HEK293T (cell line): ENCODE measurements around the gene AIM2.

Experiments used
- CTCF ChIA-PET: fragments of 350-600 bp; formaldehyde crosslinking; extraction: SDS; loops from one replicate; lab custom pipeline; 2021; ENCODE audit warnings: antibody characterized with exemption, inconsistent platforms; lab: Yijun Ruan, JAX
- POLR2A ChIA-PET: fragments of 350-600 bp; formaldehyde crosslinking; extraction: SDS; loops from one replicate; lab custom pipeline; 2020; ENCODE audit warnings: antibody characterized with exemption, inconsistent platforms; lab: Yijun Ruan, JAX
- DNase-seq: peaks from one replicate; pipeline ENCODE4 v3.0.0; 2012; ENCODE audit warnings: mixed read lengths; ENCODE audit errors: extremely low spot score
- ARNT ChIP-seq: fragments of 450-650 bp; IDR thresholded peaks from 2 replicates; pipeline ENCODE4 v1.6.1; 2017; ENCODE audit warnings: mild to moderate bottlenecking
- BHLHE40 ChIP-seq: fragments of 450-650 bp; IDR thresholded peaks from 2 replicates; pipeline ENCODE4 v1.6.1; 2016; ENCODE audit warnings: mild to moderate bottlenecking, moderate library complexity, borderline replicate concordance
- CTBP1 ChIP-seq: fragments of 450-650 bp; IDR thresholded peaks from 2 replicates; pipeline ENCODE4 v1.6.1; 2016; ENCODE audit warnings: borderline replicate concordance
- ELF4 ChIP-seq: fragments of 450-650 bp; IDR thresholded peaks from 2 replicates; pipeline ENCODE4 v1.6.1; 2017; ENCODE audit warnings: antibody characterized with exemption
- FOXA1 ChIP-seq: fragments of 450-650 bp; IDR thresholded peaks from 2 replicates; pipeline ENCODE4 v1.6.1; 2016; ENCODE audit warnings: mild to moderate bottlenecking
- FOXK2 ChIP-seq: fragments of 450-650 bp; IDR thresholded peaks from 2 replicates; pipeline ENCODE4 v1.6.1; 2016; ENCODE audit warnings: mild to moderate bottlenecking
- FOXM1 ChIP-seq: fragments of 450-650 bp; IDR thresholded peaks from 2 replicates; pipeline ENCODE4 v1.6.1; 2017; ENCODE audit warnings: mild to moderate bottlenecking, borderline replicate concordance
- HDGF ChIP-seq: fragments of 450-650 bp; IDR thresholded peaks from 2 replicates; pipeline ENCODE4 v1.6.1; 2017; ENCODE audit warnings: antibody characterized with exemption, borderline replicate concordance
- L3MBTL2 ChIP-seq: fragments of 450-650 bp; conservative IDR thresholded peaks from 2 replicates; pipeline ENCODE4 v1.6.1; 2016; ENCODE audit warnings: mild to moderate bottlenecking
- LEF1 ChIP-seq: fragments of 450-650 bp; IDR thresholded peaks from 2 replicates; pipeline ENCODE4 v1.6.1; 2017; ENCODE audit warnings: mild to moderate bottlenecking, borderline replicate concordance
- NFRKB ChIP-seq: fragments of 450-650 bp; IDR thresholded peaks from 2 replicates; pipeline ENCODE4 v1.6.1; 2016; ENCODE audit warnings: mild to moderate bottlenecking, moderate library complexity
- PKNOX1 ChIP-seq: fragments of 450-650 bp; IDR thresholded peaks from 2 replicates; pipeline ENCODE4 v1.6.1; 2016
- SP1 ChIP-seq: fragments of 450-650 bp; IDR thresholded peaks from 2 replicates; pipeline ENCODE4 v1.6.1; 2017
- SUZ12 ChIP-seq: fragments of 450-650 bp; IDR thresholded peaks from 2 replicates; pipeline ENCODE4 v1.6.1; 2016; ENCODE audit warnings: mild to moderate bottlenecking
- TARDBP ChIP-seq: fragments of 450-650 bp; IDR thresholded peaks from 2 replicates; pipeline ENCODE4 v1.6.1; 2016
- ZNF384 ChIP-seq: fragments of 450-650 bp; IDR thresholded peaks from 2 replicates; pipeline ENCODE4 v1.6.1; 2016

Gene AIM2

GRCh38 chr1:159076438-159077119 is at the start of gene AIM2:
TSS of gene AIM2 (minus strand) at chr1:159076766. CDS start at chr1:159073499, 3,267 bp downstream.
- no peak for DNase-seq
- CTCF ChIA-PET = no interaction called here
- TF ChIP-seq ARNT (no peak), SUZ12 (no peak), TARDBP (no peak), LEF1 (no peak), BHLHE40 (no peak), L3MBTL2 (no peak), ELF4 (no peak), NFRKB (no peak), FOXM1 (no peak), FOXK2 (no peak), PKNOX1 (no peak), SP1 (no peak), HDGF (no peak), ZNF384 (no peak), CTBP1 (no peak), FOXA1 (no peak)
- POLR2A ChIA-PET = no interaction called here

- TF ChIP-seq BHLHE40 = no peak
- no peak for TF ChIP-seq SP1
- TF ChIP-seq TARDBP = no peak
- no peak for TF ChIP-seq LEF1
- no peak for TF ChIP-seq CTBP1
- no peak for TF ChIP-seq SUZ12
- no peak for TF ChIP-seq FOXA1
- CTCF ChIA-PET = interaction anchor here (0.6 kb wide), 1 partner anchor 1018 kb away, joined by 3 read pairs; no protein-coding TSS in a partner anchor
- POLR2A ChIA-PET = no interaction called here
Observed at GRCh38 chr1:159123587-159123986, 47.0 kb upstream of the AIM2 start.

GRCh38 chr1:159122005-159122621 is 45.5 kb upstream of the AIM2 start:
- POLR2A ChIA-PET = no interaction called here
- TF ChIP-seq BHLHE40 (no peak), TARDBP (no peak), PKNOX1 (no peak), ZNF384 (no peak), FOXM1 (no peak), ARNT (no peak), L3MBTL2 (no peak), FOXA1 (no peak), SP1 (no peak), NFRKB (no peak), CTBP1 (no peak), FOXK2 (no peak), SUZ12 (no peak), LEF1 (no peak), HDGF (no peak), ELF4 (no peak)
- no peak for DNase-seq
- CTCF ChIA-PET = no interaction called here

More at GRCh38 chr1:159123587-159123986, 47.0 kb upstream of the AIM2 start:
- no peak for DNase-seq

DNA sequence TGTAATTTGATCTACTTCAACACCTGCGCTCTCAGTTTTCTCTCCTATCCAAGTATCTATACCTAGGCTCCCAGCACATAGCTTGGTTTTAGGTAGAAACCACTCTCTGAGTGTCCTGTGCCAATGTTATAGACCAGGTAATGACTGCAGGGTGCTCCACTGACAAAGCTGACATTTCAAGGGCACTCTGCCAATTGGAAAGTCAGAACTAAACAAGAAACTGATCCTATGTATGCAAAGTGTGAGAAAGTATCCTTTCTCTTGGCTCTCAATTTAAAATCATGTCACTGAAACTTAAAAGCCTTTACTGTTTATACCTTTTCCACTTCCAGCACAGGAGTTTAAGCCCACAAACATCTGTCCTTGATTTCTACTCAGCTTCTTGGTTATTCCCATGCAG is 45.0 kb upstream of the AIM2 start:
- ChIA-PET POLR2A (no interaction called here), CTCF (no interaction called here)
- DNase-seq = no peak
- no peak for TF ChIP-seq BHLHE40
- TF ChIP-seq ARNT = no peak
- TF ChIP-seq FOXM1 = no peak
- TF ChIP-seq L3MBTL2 = no peak
- no peak for TF ChIP-seq FOXK2
- TF ChIP-seq LEF1 = no peak
- TF ChIP-seq TARDBP = no peak
- no peak for TF ChIP-seq SP1
- no peak for TF ChIP-seq ZNF384
- TF ChIP-seq FOXA1 = no peak

DNA sequence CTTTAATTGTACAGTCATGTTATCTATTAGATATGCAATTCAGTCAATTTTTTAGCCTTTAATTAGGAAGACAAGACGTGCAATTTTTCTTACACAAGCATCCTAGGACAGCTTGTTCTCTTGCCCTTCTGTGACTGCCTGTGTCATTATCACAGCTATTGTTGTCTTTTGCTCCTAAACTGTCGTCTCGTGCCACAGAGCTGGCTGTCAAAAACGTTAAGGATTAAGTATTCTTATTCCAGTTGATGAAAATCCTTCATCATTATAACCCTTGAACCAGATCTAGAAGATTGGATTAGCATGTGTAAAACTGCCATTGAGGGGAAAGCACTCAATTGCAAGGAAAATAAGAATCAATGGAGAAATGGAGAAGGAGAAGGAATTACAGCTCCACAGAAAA is 43.8 kb upstream of the AIM2 start:
- ChIA-PET CTCF (interaction anchor here (0.7 kb wide), 1 partner anchor 258 kb away, joined by 4 read pairs; no protein-coding TSS in a partner anchor), POLR2A (no interaction called here)
- no peak for DNase-seq
- TF ChIP-seq ELF4 (no peak), SP1 (no peak), ARNT (no peak), CTBP1 (no peak), FOXM1 (no peak), NFRKB (no peak), FOXK2 (no peak), PKNOX1 (no peak), LEF1 (no peak), L3MBTL2 (no peak), SUZ12 (no peak), HDGF (no peak), TARDBP (no peak), ZNF384 (no peak), BHLHE40 (no peak)
